ENCODE results near the gene SPTBN1.

GRCh38 chr2:54514822-54515569 is 58.9 kb downstream of the SPTBN1 start:
- no peak for TF ChIP-seq EZH2 (IDR thresholded peaks at IDR 0.05; ENCODE audit: insufficient read depth, poor library complexity, severe bottlenecking)
- TF ChIP-seq EZH2phosphoT487 (IDR thresholded peaks at IDR 0.05; ENCODE audit: insufficient read depth, low read depth): no peak

All from GM23248 (cell line).